SU-DHL-6 (cell line): ENCODE results near the gene OLIG3.

Source experiments
- H2AFZ ChIP-seq: fragments of 200-600 bp; sonication (generic); 2 replicates; pipeline ENCODE4 v1.6.1; 2014; ENCODE audit warnings: low read depth, mild to moderate bottlenecking, moderate library complexity, mixed read lengths, antibody characterized with exemption, low read length; ENCODE audit not compliant: severe bottlenecking
- H3F3A ChIP-seq: fragments of 200-600 bp; shearing (Covaris generic); 2 replicates; pipeline ENCODE4 v1.6.0; 2016; ENCODE audit warnings: antibody characterized with exemption, mild to moderate bottlenecking; ENCODE audit not compliant: insufficient read depth
- H3K27ac ChIP-seq: fragments of 200-600 bp; sonication (generic); 2 replicates; pipeline ENCODE4 v1.5.1; 2016; ENCODE audit warnings: low read depth, mild to moderate bottlenecking, low read length, moderate library complexity, mixed read lengths
- H3K27me3 ChIP-seq: fragments of 200-600 bp; sonication (generic), shearing (Covaris generic); 2 replicates; pipeline ENCODE4 v1.6.0; 2014; ENCODE audit warnings: mild to moderate bottlenecking, low read length
- H3K36me3 ChIP-seq: fragments of 200-600 bp; sonication (generic); 2 replicates; pipeline ENCODE4 v1.6.1; 2014; ENCODE audit warnings: mild to moderate bottlenecking, low read length, mixed read lengths
- H3K4me2 ChIP-seq: fragments of 300-600, 200-600 bp; shearing (Covaris generic), sonication (generic); 2 replicates; pipeline ENCODE4 v1.6.0; 2014; ENCODE audit warnings: low read length, low read depth, mild to moderate bottlenecking; ENCODE audit not compliant: poor library complexity, severe bottlenecking
- H3K4me3 ChIP-seq: fragments of 200-600 bp; sonication (generic); 2 replicates; pipeline ENCODE4 v1.5.1; 2014; ENCODE audit warnings: antibody characterized with exemption, low read length, mild to moderate bottlenecking, mixed read lengths; ENCODE audit not compliant: insufficient read depth, poor library complexity, severe bottlenecking
- H3K79me2 ChIP-seq: fragments of 200-600 bp; sonication (generic); 2 replicates; pipeline ENCODE4 v1.6.1; 2014; ENCODE audit warnings: mild to moderate bottlenecking, low read length, moderate library complexity; ENCODE audit not compliant: insufficient read depth
- H3K9ac ChIP-seq: fragments of 200-600 bp; sonication (generic); 2 replicates; pipeline ENCODE4 v1.7.0; 2014; ENCODE audit warnings: mild to moderate bottlenecking, low read length
- H3K9me2 ChIP-seq: fragments of 200-600 bp; sonication (generic); replicated peaks from 2 replicates; pipeline ENCODE4 v1.6.1; 2014; ENCODE audit warnings: low read length; ENCODE audit not compliant: insufficient read depth
- H3K9me3 ChIP-seq: fragments of 200-600 bp; sonication (generic); 2 replicates; pipeline ENCODE4 v1.6.1; 2014; ENCODE audit warnings: low read length, mixed read lengths; ENCODE audit not compliant: insufficient read depth
- H4K20me1 ChIP-seq: fragments of 200-600 bp; sonication (generic); 2 replicates; pipeline ENCODE4 v1.6.1; 2014; ENCODE audit warnings: low read depth, mild to moderate bottlenecking, antibody characterized with exemption, low read length, moderate library complexity, mixed read lengths
- CTCF ChIP-seq: fragments of 200-600 bp; sonication (generic); IDR thresholded peaks from one replicate; pipeline ENCODE4 v1.5.1; 2017; ENCODE audit warnings: antibody characterized with exemption, mild to moderate bottlenecking, low read length, moderate library complexity; ENCODE audit not compliant: insufficient read depth, poor library complexity, severe bottlenecking
- EZH2phosphoT487 ChIP-seq: fragments of 200-600 bp; sonication (generic), shearing (Covaris generic); conservative IDR thresholded peaks from 2 replicates; pipeline ENCODE4 v1.6.1; 2018; ENCODE audit warnings: mild to moderate bottlenecking, antibody characterized with exemption, low read length, moderate library complexity, mixed read lengths

Gene OLIG3

GRCh38 chr6:137514418-137514817, 20.2 kb upstream of the OLIG3 start:
- Histone ChIP-seq H3K9me2 (no peaks in the 10 kb centered on the region), H3K27me3 (no peaks in the 10 kb centered on the region), H3K36me3 (no peaks in the 10 kb centered on the region), H3K4me2 (no peak overlapping the region), H3K4me3 (no peak overlapping the region), H3F3A (no peaks in the 10 kb centered on the region), H3K27ac (no peak overlapping the region), H3K9me3 (no peaks in the 10 kb centered on the region), H3K9ac (no peak overlapping the region), H3K79me2 (no peaks in the 10 kb centered on the region), H2AFZ (no peak overlapping the region), H4K20me1 (no peaks in the 10 kb centered on the region)
- TF ChIP-seq EZH2phosphoT487 (no peak), CTCF (no peak)

DNA sequence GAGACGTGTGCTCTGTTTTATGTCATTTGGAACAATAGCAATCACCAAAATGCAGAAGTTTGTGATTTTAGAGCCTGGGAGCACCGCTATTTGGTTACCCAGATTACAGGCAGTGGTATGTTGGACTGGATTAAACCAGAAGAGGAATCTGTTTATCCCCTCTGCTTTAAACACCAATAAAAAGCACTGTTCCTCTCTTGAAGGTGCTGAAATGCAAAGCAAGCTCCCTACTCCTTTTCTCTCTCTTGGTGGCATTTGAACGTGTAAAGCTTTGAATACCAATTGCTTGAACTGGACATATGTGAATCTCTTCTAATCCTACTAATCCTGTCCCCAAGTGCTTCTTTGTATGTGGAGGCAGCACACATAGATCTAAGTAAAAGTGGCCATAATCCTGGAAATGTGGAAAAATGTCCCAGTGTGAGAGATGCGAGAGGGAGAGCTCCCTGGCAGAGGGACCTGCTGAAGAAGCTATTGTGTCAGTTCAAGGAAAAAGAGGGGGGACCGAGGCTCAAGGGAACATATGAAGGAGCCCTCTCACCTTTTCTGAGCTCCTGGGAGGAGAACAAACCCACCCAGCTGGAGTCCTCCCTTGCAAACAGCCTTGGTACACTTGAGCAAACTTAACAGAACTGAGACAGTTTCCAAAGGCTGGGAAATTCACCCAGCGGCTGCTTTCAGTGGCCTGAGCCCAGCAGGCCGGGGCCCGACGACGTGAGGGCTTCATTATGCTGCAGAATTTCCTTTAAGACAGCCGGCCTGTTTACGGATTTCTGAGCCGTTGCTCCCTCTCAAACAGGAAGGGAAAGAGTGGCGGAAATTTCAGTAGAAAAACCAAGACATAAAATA, 18.8 kb upstream of the OLIG3 start:
- no peaks in the 10 kb centered on the region for H4K20me1 ChIP-seq

GRCh38 chr6:137510923-137511322, 16.7 kb upstream of the OLIG3 start:
- Histone ChIP-seq H2AFZ (no peak overlapping the region), H4K20me1 (no peaks in the 10 kb centered on the region), H3K9ac (no peak overlapping the region), H3K36me3 (no peaks in the 10 kb centered on the region), H3K4me3 (no peak overlapping the region), H3K9me2 (no peaks in the 10 kb centered on the region), H3F3A (no peaks in the 10 kb centered on the region), H3K27me3 (no peaks in the 10 kb centered on the region), H3K9me3 (no peaks in the 10 kb centered on the region), H3K4me2 (no peak overlapping the region), H3K79me2 (no peaks in the 10 kb centered on the region), H3K27ac (no peak overlapping the region)
- TF ChIP-seq EZH2phosphoT487 (no peak), CTCF (no peak)

More for the DNA sequence above, 18.8 kb upstream of the OLIG3 start:
- no peak overlapping the region for H2AFZ ChIP-seq
- H3K9me2 ChIP-seq = no peaks in the 10 kb centered on the region
- no peaks in the 10 kb centered on the region for H3K27me3 ChIP-seq
- no peaks in the 10 kb centered on the region for H3F3A ChIP-seq
- no peaks in the 10 kb centered on the region for H3K9me3 ChIP-seq
- H3K27ac ChIP-seq = no peak overlapping the region
- H3K79me2 ChIP-seq = no peaks in the 10 kb centered on the region
- no peak overlapping the region for H3K9ac ChIP-seq
- TF ChIP-seq CTCF (no peak), EZH2phosphoT487 (no peak)
- no peak overlapping the region for H3K4me3 ChIP-seq
- H3K4me2 ChIP-seq = no peak overlapping the region
- H3K36me3 ChIP-seq = no peaks in the 10 kb centered on the region
